HUES48 (cell line): ENCODE results near the gene ITLN1.
"Not testable (repeated sequence)": the region's sequence is repeated elsewhere in the genome, so short reads cannot be mapped to it uniquely, and the experiment has no call there.

Experiments
- H3K27ac ChIP-seq: one replicate; pipeline ENCODE4 v1.7.0; 2013; ENCODE audit warnings: low read depth, low read length, inconsistent platforms
- H3K27me3 ChIP-seq: 2 replicates; pipeline ENCODE4 v1.6.1; 2013; ENCODE audit warnings: mild to moderate bottlenecking, low read length; ENCODE audit not compliant: control insufficient read depth, insufficient read depth
- H3K36me3 ChIP-seq: 2 replicates; pipeline ENCODE4 v1.6.1; 2013; ENCODE audit warnings: low read length; ENCODE audit not compliant: control insufficient read depth, insufficient read depth
- H3K4me1 ChIP-seq: 2 replicates; pipeline ENCODE4 v1.6.1; 2013; ENCODE audit warnings: mild to moderate bottlenecking, low read length; ENCODE audit not compliant: control insufficient read depth, insufficient read depth
- H3K4me3 ChIP-seq: 2 replicates; pipeline ENCODE4 v1.5.1; 2013; ENCODE audit warnings: mild to moderate bottlenecking, low read depth, low read length
- H3K9ac ChIP-seq: 2 replicates; pipeline ENCODE4 v1.6.1; 2013; ENCODE audit warnings: mild to moderate bottlenecking, low read depth, low read length, moderate library complexity
- H3K9me3 ChIP-seq: 2 replicates; pipeline ENCODE4 v1.6.1; 2013; ENCODE audit warnings: low read length; ENCODE audit not compliant: control insufficient read depth, insufficient read depth

ITLN1 gene

GRCh38 chr1:160904783-160905616 is 20.0 kb upstream of the ITLN1 start:
- no peaks in the 10 kb centered on the region for H3K4me1 ChIP-seq
- H3K9me3 ChIP-seq: no peaks in the 10 kb centered on the region
- no peaks in the 10 kb centered on the region for H3K27me3 ChIP-seq
- H3K36me3 ChIP-seq: no peaks in the 10 kb centered on the region
- H3K4me3 ChIP-seq: no peak overlapping the region
- H3K27ac ChIP-seq: no peak overlapping the region
- no peak overlapping the region for H3K9ac ChIP-seq

- H3K9me3 ChIP-seq, H3K4me3 ChIP-seq, H3K36me3 ChIP-seq: not testable (repeated sequence)
Observed at GRCh38 chr1:160902251-160902650, 17.3 kb upstream of the ITLN1 start.

GRCh38 chr1:160901768-160902167 is 16.8 kb upstream of the ITLN1 start:
- H3K9ac ChIP-seq: no peak overlapping the region
- H3K4me1 ChIP-seq: no peaks in the 10 kb centered on the region
- H3K27me3 ChIP-seq: no peaks in the 10 kb centered on the region
- no peak overlapping the region for H3K27ac ChIP-seq
- no peaks in the 10 kb centered on the region for H3K36me3 ChIP-seq
- H3K9me3 ChIP-seq: no peaks in the 10 kb centered on the region
- no peak overlapping the region for H3K4me3 ChIP-seq

More at GRCh38 chr1:160902251-160902650, 17.3 kb upstream of the ITLN1 start:
- H3K9ac ChIP-seq, H3K4me1 ChIP-seq, H3K27me3 ChIP-seq, H3K27ac ChIP-seq: not testable (repeated sequence)

DNA sequence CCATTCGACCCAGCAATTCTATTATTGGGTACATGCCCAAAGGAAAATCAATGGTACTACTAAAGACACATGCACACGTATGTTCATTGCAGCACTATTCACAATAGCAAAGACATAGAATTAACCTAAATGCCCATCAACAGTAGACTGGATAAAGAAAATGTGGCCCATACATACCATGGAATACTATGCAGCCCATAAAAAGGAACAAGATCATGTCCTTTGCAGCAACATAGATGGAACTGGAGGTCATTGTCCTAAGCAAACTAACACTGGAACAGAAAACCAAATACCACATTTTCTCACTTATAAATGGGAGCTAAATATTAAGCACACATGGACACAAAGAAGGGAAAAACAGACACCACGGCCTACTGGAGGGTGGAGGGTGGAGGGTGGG is 15.7 kb upstream of the ITLN1 start:
- not testable (repeated sequence) for H3K36me3 ChIP-seq, H3K27me3 ChIP-seq, H3K9me3 ChIP-seq, H3K9ac ChIP-seq, H3K4me3 ChIP-seq, H3K27ac ChIP-seq, H3K4me1 ChIP-seq

DNA sequence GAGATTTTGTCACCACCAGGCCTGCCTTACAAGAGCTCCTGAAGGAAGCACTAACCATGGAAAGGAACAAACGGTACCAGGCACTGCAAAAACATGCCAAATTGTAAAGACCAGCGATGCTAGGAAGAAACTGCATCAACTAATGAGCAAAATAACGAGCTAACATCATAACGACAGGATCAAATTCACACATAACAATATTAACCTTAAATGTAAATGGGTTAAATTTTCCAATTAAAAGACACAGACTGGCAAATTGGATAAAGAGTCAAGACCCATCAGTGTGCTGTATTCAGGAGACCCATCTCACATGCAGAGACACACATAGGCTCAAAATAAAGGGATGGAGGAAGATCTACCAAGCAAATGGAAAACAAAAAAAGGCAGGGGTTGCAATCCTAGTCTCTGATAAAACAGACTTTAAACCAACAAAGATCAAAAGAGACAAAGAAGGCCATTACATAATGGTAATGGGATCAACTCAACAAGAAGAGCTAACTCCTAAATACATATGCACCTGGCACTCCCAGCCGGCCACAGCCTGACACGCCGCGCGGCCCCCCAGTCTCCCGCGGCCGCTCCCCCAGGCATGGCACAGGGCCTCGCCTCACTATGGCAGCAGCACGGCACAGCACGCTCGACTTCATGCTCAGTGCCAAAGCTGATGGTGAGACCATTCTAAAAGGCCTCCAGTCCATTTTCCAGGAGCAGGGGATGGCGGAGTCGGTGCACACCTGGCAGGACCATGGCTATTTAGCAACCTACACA is 9.6 kb upstream of the ITLN1 start:
- H3K9ac ChIP-seq, H3K27me3 ChIP-seq, H3K9me3 ChIP-seq, H3K27ac ChIP-seq, H3K4me3 ChIP-seq, H3K36me3 ChIP-seq, H3K4me1 ChIP-seq: not testable (repeated sequence)

- no peak overlapping the region for H3K4me3 ChIP-seq
- H3K27ac ChIP-seq: no peak overlapping the region
- H3K9me3 ChIP-seq: no peaks in the 10 kb centered on the region
- no peaks in the 10 kb centered on the region for H3K4me1 ChIP-seq
- no peak overlapping the region for H3K9ac ChIP-seq
- H3K27me3 ChIP-seq: no peaks in the 10 kb centered on the region
- no peaks in the 10 kb centered on the region for H3K36me3 ChIP-seq
Observed at GRCh38 chr1:160891474-160891873, 6.5 kb upstream of the ITLN1 start.

DNA sequence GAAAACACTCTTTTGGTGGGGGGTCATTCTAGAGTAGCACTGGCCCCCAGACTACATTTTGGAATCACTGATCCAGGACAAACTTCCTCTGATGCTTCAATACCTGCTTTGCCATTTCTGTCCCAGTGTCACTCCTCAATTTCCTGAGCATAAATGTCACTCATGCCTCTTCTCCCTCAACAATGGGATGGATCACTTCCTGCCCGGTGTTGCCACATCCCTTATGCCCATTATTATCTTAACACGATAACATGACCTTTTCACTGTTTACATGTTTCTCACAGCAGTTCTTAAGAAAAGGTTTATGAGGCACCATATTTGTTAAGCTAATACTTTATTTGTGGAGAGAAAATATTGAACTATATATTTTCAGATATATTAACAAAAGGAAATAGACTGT is 3.9 kb upstream of the ITLN1 start:
- Histone ChIP-seq H3K36me3 (no peaks in the 10 kb centered on the region), H3K4me1 (no peaks in the 10 kb centered on the region), H3K9me3 (no peaks in the 10 kb centered on the region), H3K27ac (no peak overlapping the region), H3K27me3 (no peaks in the 10 kb centered on the region), H3K4me3 (no peak overlapping the region), H3K9ac (no peak overlapping the region)

DNA sequence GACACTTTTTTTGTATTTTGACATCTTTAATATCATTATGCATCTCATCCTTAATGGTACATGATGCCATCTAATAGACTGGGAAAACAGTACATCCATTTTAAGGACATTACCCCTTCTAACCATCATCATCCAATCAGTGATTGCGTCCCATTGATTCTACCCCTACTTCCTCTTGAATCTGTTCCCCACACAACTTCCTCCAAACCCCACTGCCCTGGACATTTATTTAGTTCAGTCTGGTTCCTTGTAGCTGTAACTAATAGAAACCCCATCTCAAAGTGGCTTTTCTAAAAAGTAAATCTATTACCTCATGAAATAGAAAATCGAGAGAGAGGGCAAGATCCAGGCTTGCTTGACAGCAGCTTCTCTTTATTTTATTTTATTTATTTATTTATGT is 2.1 kb upstream of the ITLN1 start:
- no peaks in the 10 kb centered on the region for H3K36me3 ChIP-seq
- no peak overlapping the region for H3K27ac ChIP-seq
- H3K9me3 ChIP-seq: no peaks in the 10 kb centered on the region
- no peaks in the 10 kb centered on the region for H3K4me1 ChIP-seq
- no peak overlapping the region for H3K9ac ChIP-seq
- no peak overlapping the region for H3K4me3 ChIP-seq
- no peaks in the 10 kb centered on the region for H3K27me3 ChIP-seq

- Histone ChIP-seq H3K27ac (no peak overlapping the region), H3K9ac (no peak overlapping the region), H3K4me1 (no peaks in the 10 kb centered on the region), H3K27me3 (no peaks in the 10 kb centered on the region), H3K9me3 (no peaks in the 10 kb centered on the region), H3K36me3 (no peaks in the 10 kb centered on the region), H3K4me3 (no peak overlapping the region)
Observed at GRCh38 chr1:160884579-160884978, 401 bp downstream of the ITLN1 start.

DNA sequence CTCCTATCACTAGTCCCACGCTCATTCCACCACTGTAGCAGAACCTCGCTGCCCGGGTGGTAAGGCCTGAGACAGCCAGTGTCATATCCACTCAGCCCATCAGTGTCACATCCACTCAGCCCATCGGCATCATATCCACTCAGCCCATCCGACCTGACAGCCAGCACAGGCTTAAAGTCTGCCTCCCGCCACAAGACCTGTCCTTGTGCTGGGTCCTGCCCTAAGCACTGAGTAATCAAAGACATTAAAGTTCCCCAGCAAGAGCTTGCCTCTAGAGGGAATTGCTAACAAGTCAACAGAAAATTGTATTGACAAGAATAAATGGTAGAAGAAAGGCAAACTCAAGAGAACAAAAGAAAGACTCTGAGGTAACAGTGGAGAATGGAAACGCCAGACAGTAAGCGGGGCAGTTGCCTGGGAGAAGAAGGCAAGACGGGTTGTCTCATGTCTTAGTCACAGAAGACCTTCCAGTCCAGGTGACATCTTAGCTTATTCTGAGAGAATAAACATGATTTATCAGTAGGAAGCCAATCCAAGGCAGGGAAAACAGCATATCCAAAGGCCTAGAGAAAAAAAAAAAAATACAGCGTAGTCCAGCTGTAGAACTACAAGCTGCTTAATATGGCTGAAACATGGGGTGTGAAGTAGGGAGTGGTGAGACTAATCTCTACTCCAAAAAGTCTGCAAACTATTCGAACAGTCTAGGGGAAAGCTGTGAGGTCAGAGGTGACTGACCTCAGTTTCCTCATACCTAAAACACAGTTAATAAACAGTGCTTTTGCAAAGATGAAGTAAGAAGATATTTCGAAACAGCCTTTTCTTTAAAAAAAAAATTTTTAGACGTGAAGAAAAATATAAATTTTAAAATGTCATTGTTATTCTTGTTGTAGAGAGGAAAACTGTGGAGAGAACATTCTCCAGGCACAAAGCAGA is 1.1 kb downstream of the ITLN1 start:
- H3K9me3 ChIP-seq: no peaks in the 10 kb centered on the region
- no peak overlapping the region for H3K4me3 ChIP-seq
- no peaks in the 10 kb centered on the region for H3K4me1 ChIP-seq
- H3K36me3 ChIP-seq: no peaks in the 10 kb centered on the region
- H3K27ac ChIP-seq: no peak overlapping the region
- no peaks in the 10 kb centered on the region for H3K27me3 ChIP-seq
- H3K9ac ChIP-seq: no peak overlapping the region
